H9 (cell line): ENCODE measurements around the gene KIF1A. TPM values are rescaled to one million over a fixed set of nuclear protein-coding genes. Genes with fewer than 3 reads are reported as not detected.

Experiments used
- DNase-seq: peaks from one replicate; pipeline ENCODE4 v3.0.0-alpha.2; 2017
- H2AFZ ChIP-seq: one replicate; pipeline ENCODE4 v1.6.1; 2013; ENCODE audit warnings: mild to moderate bottlenecking, low read length, control low read depth, moderate library complexity
- H2AK5ac ChIP-seq: 2 replicates; pipeline ENCODE4 v1.6.1; 2013; ENCODE audit warnings: low read length, control low read depth, mixed read lengths; ENCODE audit not compliant: insufficient read length
- H2BK120ac ChIP-seq: one replicate; pipeline ENCODE4 v1.6.1; 2013; ENCODE audit warnings: low read depth, mild to moderate bottlenecking, low read length, control low read depth, inconsistent platforms; ENCODE audit not compliant: poor library complexity, severe bottlenecking
- H2BK12ac ChIP-seq: 2 replicates; pipeline ENCODE4 v1.6.1; 2013; ENCODE audit warnings: low read length, control low read depth, mixed read lengths, low read depth; ENCODE audit not compliant: insufficient read length
- H2BK15ac ChIP-seq: 2 replicates; pipeline ENCODE4 v1.6.1; 2013; ENCODE audit warnings: low read depth, low read length, control low read depth
- H2BK20ac ChIP-seq: one replicate; pipeline ENCODE4 v1.6.1; 2013; ENCODE audit warnings: low read depth, mild to moderate bottlenecking, low read length, control low read depth, inconsistent platforms; ENCODE audit not compliant: poor library complexity, severe bottlenecking
- H2BK5ac ChIP-seq: 2 replicates; pipeline ENCODE4 v1.6.1; 2013; ENCODE audit warnings: low read length, control low read depth, mixed read lengths; ENCODE audit not compliant: insufficient read length
- H3K14ac ChIP-seq: 2 replicates; pipeline ENCODE4 v1.6.1; 2013; ENCODE audit warnings: low read length, control low read depth; ENCODE audit not compliant: insufficient read depth
- H3K18ac ChIP-seq: 2 replicates; pipeline ENCODE4 v1.6.1; 2013; ENCODE audit warnings: low read depth, mild to moderate bottlenecking, mixed read lengths, low read length, control low read depth; ENCODE audit not compliant: insufficient read length
- H3K23ac ChIP-seq: 2 replicates; pipeline ENCODE4 v1.6.1; 2013; ENCODE audit warnings: low read length, control low read depth, mixed read lengths, low read depth; ENCODE audit not compliant: insufficient read length
- H3K23me2 ChIP-seq: 2 replicates; pipeline ENCODE4 v1.6.1; 2013; ENCODE audit warnings: low read depth, mild to moderate bottlenecking, mixed read lengths, low read length, control low read depth; ENCODE audit not compliant: insufficient read length, poor library complexity, severe bottlenecking
- H3K27ac ChIP-seq: 2 replicates; pipeline ENCODE4 v1.5.1; 2013; ENCODE audit warnings: low read length, control low read depth, mixed read lengths, low read depth; ENCODE audit not compliant: insufficient read length
- H3K27me3 ChIP-seq: 2 replicates; pipeline ENCODE4 v1.6.1; 2013; ENCODE audit warnings: low read length, control low read depth, inconsistent platforms; ENCODE audit not compliant: insufficient read depth
- H3K4ac ChIP-seq: 2 replicates; pipeline ENCODE4 v1.6.1; 2013; ENCODE audit warnings: low read depth, mild to moderate bottlenecking, control low read depth, inconsistent platforms, low read length, moderate library complexity
- H3K4me1 ChIP-seq: 2 replicates; pipeline ENCODE4 v1.6.1; 2013; ENCODE audit warnings: low read length, control low read depth, inconsistent platforms; ENCODE audit not compliant: insufficient read depth
- H3K4me2 ChIP-seq: 2 replicates; pipeline ENCODE4 v1.6.1; 2013; ENCODE audit warnings: low read length, control low read depth, mixed read lengths; ENCODE audit not compliant: insufficient read length, insufficient read depth
- H3K56ac ChIP-seq: 2 replicates; pipeline ENCODE4 v1.6.1; 2013; ENCODE audit warnings: low read depth, mild to moderate bottlenecking, mixed read lengths, low read length, control low read depth; ENCODE audit not compliant: insufficient read length
- H3K79me1 ChIP-seq: 2 replicates; pipeline ENCODE4 v1.6.1; 2013; ENCODE audit warnings: low read depth, mild to moderate bottlenecking, moderate library complexity, low read length, control low read depth, inconsistent platforms; ENCODE audit not compliant: insufficient read depth, poor library complexity, severe bottlenecking
- H3K79me2 ChIP-seq: 2 replicates; pipeline ENCODE4 v1.6.1; 2013; ENCODE audit warnings: low read length, control low read depth, inconsistent platforms; ENCODE audit not compliant: insufficient read depth
- H3K9ac ChIP-seq: 2 replicates; pipeline ENCODE4 v1.6.1; 2013; ENCODE audit warnings: low read length, control low read depth, mixed read lengths; ENCODE audit not compliant: insufficient read length; ENCODE audit errors: extremely low read depth
- H3K9me3 ChIP-seq: one replicate; pipeline ENCODE4 v1.6.1; 2013; ENCODE audit warnings: low read depth, low read length, inconsistent platforms; ENCODE audit not compliant: control insufficient read depth
- H3T11ph ChIP-seq: one replicate; pipeline ENCODE4 v1.6.1; 2013; ENCODE audit warnings: mild to moderate bottlenecking, low read length, control low read depth, inconsistent platforms
- H4K20me1 ChIP-seq: one replicate; pipeline ENCODE4 v1.6.1; 2013; ENCODE audit not compliant: control insufficient read depth, insufficient read length, insufficient read depth
- H4K5ac ChIP-seq: 2 replicates; pipeline ENCODE4 v1.6.1; 2013; ENCODE audit warnings: low read depth, mild to moderate bottlenecking, mixed read lengths, low read length, control low read depth; ENCODE audit not compliant: insufficient read length
- H4K8ac ChIP-seq: replicated peaks from 2 replicates; pipeline ENCODE4 v1.6.1; 2013; ENCODE audit warnings: low read length, control low read depth, mixed read lengths, low read depth; ENCODE audit not compliant: insufficient read length
- H4K91ac ChIP-seq: 2 replicates; pipeline ENCODE4 v1.6.1; 2013; ENCODE audit warnings: low read depth, mild to moderate bottlenecking, moderate library complexity, mixed read lengths, low read length, control low read depth; ENCODE audit not compliant: insufficient read length
- H3K27ac Mint-ChIP-seq, 3 experiments: 2 replicates in 2 of 3; 3 replicates in 1 of 3; pipeline ENCODE4 v1.8.0; 2020 to 2021; ENCODE audit warnings: mixed read lengths in 3 of 3, mild to moderate bottlenecking in 1 of 3, moderate library complexity in 1 of 3
- H3K27me3 Mint-ChIP-seq: 2 replicates; pipeline ENCODE4 v1.8.0; 2021; ENCODE audit warnings: low read depth, mild to moderate bottlenecking, moderate library complexity, mixed read lengths
- H3K36me3 Mint-ChIP-seq, 3 experiments: 2 replicates in 2 of 3; 3 replicates in 1 of 3; pipeline ENCODE4 v1.8.0; 2020 to 2021; ENCODE audit warnings: low read depth in 3 of 3, mixed read lengths in 3 of 3; ENCODE audit not compliant: insufficient read depth in 1 of 3
- H3K4me1 Mint-ChIP-seq, 2 experiments: 2 replicates each; pipeline ENCODE4 v1.8.0; 2020; ENCODE audit warnings: mixed read lengths in 2 of 2
- H3K4me3 Mint-ChIP-seq, 2 experiments: 2 replicates in 1 of 2; 3 replicates in 1 of 2; pipeline ENCODE4 v1.8.0; 2020 to 2021; ENCODE audit warnings: mild to moderate bottlenecking in 2 of 2, mixed read lengths in 2 of 2, moderate library complexity in 1 of 2
- H3K9me3 Mint-ChIP-seq, 2 experiments: 2 replicates in 1 of 2; 3 replicates in 1 of 2; pipeline ENCODE4 v1.8.0; 2020; ENCODE audit warnings: mild to moderate bottlenecking in 2 of 2, mixed read lengths in 2 of 2, moderate library complexity in 1 of 2
- WGBS: extraction: QIAGEN DNeasy Blood & Tissue Kit; methylation state at CpG from one replicate; pipeline ENCODE4 v1.1.7; 2013; ENCODE audit warnings: missing lambda C conversion rate, low lambda C conversion rate, mixed read lengths; ENCODE audit not compliant: insufficient read length; ENCODE audit errors: extremely low coverage; 5-methylcytosine and 5-hydroxymethylcytosine counted together
- total RNA-seq: library from RNA; stranded (reverse); gene quantifications from 2 replicates; pipeline ENCODE4 v1.2.1, GENCODE V29; 2021
- TF ChIP-seq, protein P1 (sequence below): fragments of 200-600 bp; sonication (generic); conservative IDR thresholded peaks from 3 replicates; pipeline ENCODE4 v1.8.0; 2021; ENCODE audit warnings: antibody characterized with exemption, mild to moderate bottlenecking

KIF1A gene
- total RNA-seq, 1 experiment from 2014 or later: 204 TPM

DNA sequence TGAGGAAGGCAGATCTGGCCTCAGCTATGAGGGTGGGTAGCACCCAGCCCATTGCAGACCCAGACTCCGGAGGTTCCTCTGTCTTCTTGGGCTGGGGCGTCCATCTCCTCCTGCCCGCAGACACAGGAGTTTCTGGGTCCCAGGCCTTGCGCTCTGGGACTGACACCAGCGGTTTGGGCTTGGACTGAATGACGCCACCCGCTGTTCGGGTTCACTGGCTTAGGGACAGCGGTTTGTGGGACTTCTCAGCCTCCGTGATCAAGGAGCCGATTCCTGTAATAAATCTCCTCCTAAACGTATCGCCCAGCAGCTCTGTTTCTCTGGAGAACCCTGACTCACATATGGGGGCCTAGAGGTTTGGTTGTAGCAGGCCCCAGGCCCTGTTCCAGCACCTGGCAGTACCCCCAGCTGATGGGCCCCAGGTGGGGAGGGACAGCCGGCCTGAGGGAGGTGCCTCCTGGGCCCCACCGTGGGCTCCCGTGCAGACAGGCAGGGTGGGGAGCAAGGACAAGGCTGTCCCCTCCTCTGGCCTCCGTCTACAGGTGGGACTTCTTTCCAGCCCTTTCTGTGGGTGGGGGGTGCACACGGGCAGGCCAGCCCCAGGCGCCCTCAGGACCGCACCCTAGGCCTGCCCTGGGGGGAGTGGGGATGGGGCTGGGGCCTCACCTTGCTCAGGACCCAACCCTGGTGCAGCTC, 132.8 kb downstream of the KIF1A start:
- H4K91ac ChIP-seq: no peak overlapping the region
- no peak overlapping the region for H3K4me2 ChIP-seq
- no peak overlapping the region for H2BK120ac ChIP-seq
- Mint-ChIP-seq H3K27ac (no peak overlapping the region; a peak in 1 of 7 replicates), H3K4me1 (peaks cover 0 to 7% of the 10 kb centered on the region in 2 experiments; a peak in 3 of 4 replicates), H3K27me3 (no peaks in the 10 kb centered on the region; the same call in 1 of the 2 replicates), H3K9me3 (no peaks in the 10 kb centered on the region), H3K4me3 (no peak overlapping the region), H3K36me3 (no peaks in the 10 kb centered on the region)
- H3T11ph ChIP-seq: no peak overlapping the region
- H2BK20ac ChIP-seq: no peak overlapping the region
- no peaks in the 10 kb centered on the region for H3K27me3 ChIP-seq
- no peak overlapping the region for H3K4ac ChIP-seq
- H3K79me2 ChIP-seq: no peaks in the 10 kb centered on the region
- H3K79me1 ChIP-seq: no peaks in the 10 kb centered on the region
- no peak overlapping the region for H4K8ac ChIP-seq
- H4K20me1 ChIP-seq: no peaks in the 10 kb centered on the region
- H3K56ac ChIP-seq: no peak overlapping the region
- no peak overlapping the region for H3K9ac ChIP-seq
- no peak overlapping the region for H2AK5ac ChIP-seq
- H3K14ac ChIP-seq: peak overlapping the region; percentile 35; the same call in 1 of the 2 replicates
- no peak overlapping the region for H2BK12ac ChIP-seq
- no peak overlapping the region for H3K18ac ChIP-seq
- no peak overlapping the region for H3K27ac ChIP-seq
- H3K23me2 ChIP-seq: no peaks in the 10 kb centered on the region
- no CpG with 5 or more reads among the region's 20 CpGs for WGBS
- no peaks in the 10 kb centered on the region for H3K9me3 ChIP-seq
- no peak overlapping the region for H2BK15ac ChIP-seq
- no peak overlapping the region for H2BK5ac ChIP-seq
- peak; percentile 23 for DNase-seq
- H3K23ac ChIP-seq: no peak overlapping the region
- TF ChIP-seq, protein P1, sequence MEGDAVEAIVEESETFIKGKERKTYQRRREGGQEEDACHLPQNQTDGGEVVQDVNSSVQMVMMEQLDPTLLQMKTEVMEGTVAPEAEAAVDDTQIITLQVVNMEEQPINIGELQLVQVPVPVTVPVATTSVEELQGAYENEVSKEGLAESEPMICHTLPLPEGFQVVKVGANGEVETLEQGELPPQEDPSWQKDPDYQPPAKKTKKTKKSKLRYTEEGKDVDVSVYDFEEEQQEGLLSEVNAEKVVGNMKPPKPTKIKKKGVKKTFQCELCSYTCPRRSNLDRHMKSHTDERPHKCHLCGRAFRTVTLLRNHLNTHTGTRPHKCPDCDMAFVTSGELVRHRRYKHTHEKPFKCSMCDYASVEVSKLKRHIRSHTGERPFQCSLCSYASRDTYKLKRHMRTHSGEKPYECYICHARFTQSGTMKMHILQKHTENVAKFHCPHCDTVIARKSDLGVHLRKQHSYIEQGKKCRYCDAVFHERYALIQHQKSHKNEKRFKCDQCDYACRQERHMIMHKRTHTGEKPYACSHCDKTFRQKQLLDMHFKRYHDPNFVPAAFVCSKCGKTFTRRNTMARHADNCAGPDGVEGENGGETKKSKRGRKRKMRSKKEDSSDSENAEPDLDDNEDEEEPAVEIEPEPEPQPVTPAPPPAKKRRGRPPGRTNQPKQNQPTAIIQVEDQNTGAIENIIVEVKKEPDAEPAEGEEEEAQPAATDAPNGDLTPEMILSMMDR: no peak
- H3K4me1 ChIP-seq: no peaks in the 10 kb centered on the region
- no peak overlapping the region for H4K5ac ChIP-seq
- no peak overlapping the region for H2AFZ ChIP-seq
